Hepatocyte (in vitro differentiated cells): ENCODE data around the gene TIRAP.

Source experiments
- EZH2 ChIP-seq: fragments of 200-600 bp; sonication (generic); IDR thresholded peaks from 2 replicates; pipeline ENCODE4 v1.6.1; 2016; ENCODE audit warnings: antibody characterized with exemption, mild to moderate bottlenecking, borderline replicate concordance
- EZH2phosphoT487 ChIP-seq: fragments of 200-600 bp; sonication (generic); IDR thresholded peaks from one replicate; pipeline ENCODE4 v1.6.1; 2018; ENCODE audit warnings: antibody characterized with exemption, mild to moderate bottlenecking, low read depth, moderate library complexity; ENCODE audit not compliant: unreplicated experiment, severe bottlenecking
- TF ChIP-seq, protein P1 (sequence below): fragments of 200-600 bp; sonication (generic); IDR thresholded peaks from 2 replicates; pipeline ENCODE4 v1.5.1; 2016; ENCODE audit warnings: antibody characterized with exemption, mild to moderate bottlenecking; ENCODE audit not compliant: poor library complexity

GRCh38 chr11:126327281-126328000 lies 44.5 kb downstream of the TIRAP start:
- TF ChIP-seq, protein P1, sequence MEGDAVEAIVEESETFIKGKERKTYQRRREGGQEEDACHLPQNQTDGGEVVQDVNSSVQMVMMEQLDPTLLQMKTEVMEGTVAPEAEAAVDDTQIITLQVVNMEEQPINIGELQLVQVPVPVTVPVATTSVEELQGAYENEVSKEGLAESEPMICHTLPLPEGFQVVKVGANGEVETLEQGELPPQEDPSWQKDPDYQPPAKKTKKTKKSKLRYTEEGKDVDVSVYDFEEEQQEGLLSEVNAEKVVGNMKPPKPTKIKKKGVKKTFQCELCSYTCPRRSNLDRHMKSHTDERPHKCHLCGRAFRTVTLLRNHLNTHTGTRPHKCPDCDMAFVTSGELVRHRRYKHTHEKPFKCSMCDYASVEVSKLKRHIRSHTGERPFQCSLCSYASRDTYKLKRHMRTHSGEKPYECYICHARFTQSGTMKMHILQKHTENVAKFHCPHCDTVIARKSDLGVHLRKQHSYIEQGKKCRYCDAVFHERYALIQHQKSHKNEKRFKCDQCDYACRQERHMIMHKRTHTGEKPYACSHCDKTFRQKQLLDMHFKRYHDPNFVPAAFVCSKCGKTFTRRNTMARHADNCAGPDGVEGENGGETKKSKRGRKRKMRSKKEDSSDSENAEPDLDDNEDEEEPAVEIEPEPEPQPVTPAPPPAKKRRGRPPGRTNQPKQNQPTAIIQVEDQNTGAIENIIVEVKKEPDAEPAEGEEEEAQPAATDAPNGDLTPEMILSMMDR = no peak
- TF ChIP-seq EZH2 = no peak
- no peak for TF ChIP-seq EZH2phosphoT487
